ENCODE data around the gene MAP1S.

DNA sequence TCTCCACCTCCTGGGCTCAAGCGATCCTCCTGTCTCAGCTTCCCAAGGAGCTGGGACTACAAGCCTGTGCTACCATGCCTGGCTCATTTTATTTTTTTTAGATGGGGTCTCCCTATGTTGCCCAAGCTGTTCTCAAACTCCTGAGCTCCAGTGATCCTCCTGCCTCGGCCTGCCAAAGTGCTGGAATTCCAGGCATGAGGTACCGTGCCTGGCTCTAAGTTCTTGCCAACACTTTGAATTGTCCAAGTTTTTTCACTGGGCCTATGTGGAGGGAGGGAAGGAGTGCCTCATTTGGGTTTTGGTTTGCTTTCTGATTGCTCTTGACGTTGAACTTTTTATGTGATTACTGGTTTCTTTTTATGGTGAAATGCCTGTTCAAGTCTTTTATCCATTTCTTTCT is 26.7 kb upstream of the MAP1S start:
- TF ChIP-seq SUZ12 (IDR thresholded peaks at IDR 0.05; ENCODE audit: extremely low read depth, insufficient read depth, insufficient read length) = no peak
- TF ChIP-seq ZNF274 (IDR thresholded peaks at IDR 0.05; ENCODE audit: low read depth, low read length) = no peak
